D341Med (cell line): ENCODE data around the gene SGK2.
"Not testable (repeated sequence)": the region's sequence is repeated elsewhere in the genome, so short reads cannot be mapped to it uniquely, and the experiment has no call there.

Experiments
- DNase-seq: peaks from one replicate; pipeline ENCODE4 v3.0.0; 2012; ENCODE audit warnings: low spot score

The SGK2 gene

GRCh38 chr20:43603124-43603523, 44.3 kb downstream of the SGK2 start:
- DNase-seq = no peak

GRCh38 chr20:43605715-43606114, 46.9 kb downstream of the SGK2 start:
- no peak for DNase-seq

- DNase-seq = not testable (repeated sequence)
Observed at GRCh38 chr20:43607278-43607677, 48.5 kb downstream of the SGK2 start.

- no peak for DNase-seq
Observed at GRCh38 chr20:43631598-43631997, 72.8 kb downstream of the SGK2 start.
